Kidney epithelial cell (primary cell): ENCODE measurements around the gene TMEM260. TPM values are rescaled to one million over a fixed set of nuclear protein-coding genes. Genes with fewer than 3 reads are reported as not detected.
"Not testable (repeated sequence)": the region's sequence is repeated elsewhere in the genome, so short reads cannot be mapped to it uniquely, and the experiment has no call there.

Experiments used
- DNase-seq: peaks from one replicate; pipeline ENCODE4 v3.0.0-alpha.2; 2010; ENCODE audit warnings: low read depth
- H3K27me3 ChIP-seq: 2 replicates; pipeline ENCODE4 v1.6.0; 2011; ENCODE audit warnings: low read length; ENCODE audit not compliant: control insufficient read depth, insufficient read depth
- H3K36me3 ChIP-seq: 2 replicates; pipeline ENCODE4 v1.5.1; 2011; ENCODE audit warnings: low read length; ENCODE audit not compliant: control insufficient read depth, insufficient read depth
- H3K4me3 ChIP-seq: 2 replicates; pipeline ENCODE4 v1.5.1; 2011; ENCODE audit warnings: low read depth, mild to moderate bottlenecking, control low read depth, low read length
- CTCF ChIP-seq: IDR thresholded peaks from 2 replicates; pipeline ENCODE4 v1.5.1; 2011; ENCODE audit warnings: mild to moderate bottlenecking, moderate library complexity, low read length, control low read depth, inconsistent platforms; ENCODE audit not compliant: insufficient read depth, poor library complexity, severe bottlenecking
- total RNA-seq: library from RNA; depleted of rRNA; stranded (reverse); fragments of >200 nt; gene quantifications from 2 replicates; pipeline ENCODE4 v1.2.3, GENCODE V29; 2015

Gene TMEM260
- total RNA-seq, 1 donor from 2014 or later: 16.5 TPM

- TF ChIP-seq CTCF: no peak
- Histone ChIP-seq H3K27me3 (no peaks in the 10 kb centered on the region), H3K36me3 (no peaks in the 10 kb centered on the region), H3K4me3 (no peak overlapping the region)
- DNase-seq: no peak
Measured at GRCh38 chr14:56660677-56661389, 81.2 kb downstream of the TMEM260 start.

GRCh38 chr14:56661478-56661877, 81.9 kb downstream of the TMEM260 start:
- Histone ChIP-seq H3K27me3 (no peaks in the 10 kb centered on the region), H3K4me3 (no peak overlapping the region), H3K36me3 (no peaks in the 10 kb centered on the region)
- DNase-seq: no peak
- no peak for TF ChIP-seq CTCF

- DNase-seq: no peak
- TF ChIP-seq CTCF: no peak
- no peaks in the 10 kb centered on the region for H3K36me3 ChIP-seq
- H3K27me3 ChIP-seq: no peaks in the 10 kb centered on the region
- no peak overlapping the region for H3K4me3 ChIP-seq
Measured at GRCh38 chr14:56664811-56665421, 85.3 kb downstream of the TMEM260 start.

- DNase-seq: no peak
- TF ChIP-seq CTCF: no peak
- Histone ChIP-seq H3K27me3 (no peaks in the 10 kb centered on the region), H3K36me3 (no peaks in the 10 kb centered on the region), H3K4me3 (no peak overlapping the region)
Measured at GRCh38 chr14:56666294-56666693, 86.7 kb downstream of the TMEM260 start.

GRCh38 chr14:56666716-56667115, 87.1 kb downstream of the TMEM260 start:
- peak; percentile 61 for DNase-seq
- Histone ChIP-seq H3K4me3 (no peak overlapping the region), H3K36me3 (no peaks in the 10 kb centered on the region), H3K27me3 (no peaks in the 10 kb centered on the region)
- no peak for TF ChIP-seq CTCF

- not testable (repeated sequence) for DNase-seq, H3K27me3 ChIP-seq, H3K4me3 ChIP-seq, H3K36me3 ChIP-seq
Measured at GRCh38 chr14:56667290-56667689, 87.7 kb downstream of the TMEM260 start.
